Measurements from ENCODE around the gene RRAGD. TPM values are rescaled to one million over a fixed set of nuclear protein-coding genes. Genes with fewer than 3 reads are reported as not detected.
"Not testable (repeated sequence)": the region's sequence is repeated elsewhere in the genome, so short reads cannot be mapped to it uniquely, and the experiment has no call there.

Gene RRAGD
- total RNA-seq, 4 donors from 2014 or later: 53.6 to 173 (median 106) TPM

DNA sequence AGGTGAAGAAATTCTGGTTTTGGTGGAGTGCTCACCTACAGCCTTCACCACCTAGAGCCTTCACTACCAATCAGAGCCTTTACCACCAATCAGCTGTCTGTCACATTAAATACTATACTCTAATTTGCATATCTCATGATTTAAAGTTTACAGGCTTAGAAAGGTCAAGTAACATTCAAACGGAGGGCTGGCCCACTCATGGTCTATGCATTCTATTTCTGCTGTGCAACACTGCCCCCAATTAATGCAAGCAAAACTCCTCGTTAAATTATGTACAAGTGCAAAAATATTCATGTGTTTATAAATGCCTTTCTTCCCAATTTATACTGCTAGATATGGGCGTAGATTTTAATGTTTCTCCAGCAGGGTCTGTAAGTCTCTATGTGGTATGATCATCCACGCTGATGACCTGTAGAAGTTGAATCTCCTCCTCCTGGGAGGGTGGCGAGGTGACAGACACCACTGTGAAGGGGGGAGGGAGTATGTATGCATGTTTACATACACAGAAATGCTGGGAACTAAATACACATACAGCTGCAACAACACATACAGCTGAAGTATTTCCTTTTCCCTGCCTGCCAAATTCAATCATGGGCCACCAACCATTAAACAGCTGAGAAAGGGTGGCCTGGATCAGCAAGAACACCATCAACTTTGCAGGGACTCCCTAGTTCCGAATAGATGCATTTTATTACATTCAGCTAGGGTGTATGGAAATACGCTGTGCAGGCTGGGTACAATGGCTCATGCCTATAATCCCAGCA, 13.1 kb downstream of the RRAGD start:
- DNase-seq (no peak), ATAC-seq (no peak)
- Histone ChIP-seq H3K27ac (peak overlapping the region in 1 of 4 donors; percentile 69), H3K27me3 (no peaks in the 10 kb centered on the region), H3K9me3 (no peaks in the 10 kb centered on the region), H3K36me3 (no peaks in the 10 kb centered on the region), H3K4me3 (no peak overlapping the region), H3K4me1 (peaks cover 23 to 37% of the 10 kb centered on the region in 2 donors)
- no peak for TF ChIP-seq POLR2A (IDR thresholded peaks at IDR 0.05)
- TF ChIP-seq CTCF (IDR thresholded peaks at IDR 0.05 in 4 of 5, conservative IDR thresholded peaks at IDR 0.05 in 1 of 5): no peak
- in situ Hi-C loops (cut with MboI; ENCODE audit: low sequenced_read_pairs in 4 of 4): no loop called here
- intact Hi-C loops (cut with DNase I; ENCODE audit: low total_unique reads): no loop called here

GRCh38 chr6:89397884-89398283, 14.2 kb downstream of the RRAGD start:
- Histone ChIP-seq H3K27ac (peak overlapping the region in 3 of 4 donors; percentile 45 to 69 (median 64)), H3K4me1 (peaks cover 22 to 33% of the 10 kb centered on the region in 2 donors)
- H3K27me3 ChIP-seq; DNase-seq; in situ Hi-C loops (cut with MboI; ENCODE audit: low sequenced_read_pairs in 4 of 4); H3K9me3 ChIP-seq; H3K4me3 ChIP-seq; ATAC-seq; H3K36me3 ChIP-seq; intact Hi-C loops (cut with DNase I; ENCODE audit: low total_unique reads): not testable (repeated sequence)

GRCh38 chr6:89393659-89394058, 18.4 kb downstream of the RRAGD start:
- in situ Hi-C loops (cut with MboI; ENCODE audit: low sequenced_read_pairs in 4 of 4) (no loop called here), intact Hi-C loops (cut with DNase I; ENCODE audit: low total_unique reads) (no loop called here)
- H3K27me3 ChIP-seq: no peaks in the 10 kb centered on the region
- H3K4me3 ChIP-seq: no peak overlapping the region
- TF ChIP-seq POLR2A (IDR thresholded peaks at IDR 0.05) (no peak), CTCF (IDR thresholded peaks at IDR 0.05 in 4 of 5, conservative IDR thresholded peaks at IDR 0.05 in 1 of 5) (no peak)
- no peak for DNase-seq
- H3K9me3 ChIP-seq: no peaks in the 10 kb centered on the region
- no peak for ATAC-seq
- peak overlapping the region in 1 of 4 donors; percentile 21 for H3K27ac ChIP-seq
- peaks cover 5 to 18% of the 10 kb centered on the region in 2 donors for H3K4me1 ChIP-seq
- H3K36me3 ChIP-seq: no peaks in the 10 kb centered on the region

DNA sequence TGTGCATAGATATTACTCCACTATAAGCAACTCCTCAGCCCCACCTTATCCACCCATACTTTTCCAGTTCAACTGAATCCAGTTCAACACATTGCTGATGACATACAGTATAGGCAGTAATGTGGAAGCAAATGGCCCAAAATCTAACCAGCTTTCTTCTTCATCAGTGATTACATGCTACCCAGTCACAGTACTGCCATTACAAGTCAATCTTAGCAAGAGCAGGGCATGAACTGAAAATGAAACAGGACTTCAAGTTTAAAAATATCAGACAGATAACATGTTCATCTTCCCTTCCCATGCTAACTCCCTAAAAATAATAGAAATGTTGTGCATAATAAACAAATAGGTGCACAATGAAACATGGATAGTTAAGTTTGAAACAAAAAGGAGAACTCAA, 19.2 kb downstream of the RRAGD start:
- ATAC-seq (no peak), DNase-seq (no peak)
- Histone ChIP-seq H3K4me1 (peaks cover 13 to 24% of the 10 kb centered on the region in 2 donors), H3K36me3 (no peaks in the 10 kb centered on the region), H3K9me3 (no peaks in the 10 kb centered on the region), H3K4me3 (no peak overlapping the region), H3K27me3 (no peaks in the 10 kb centered on the region), H3K27ac (peak overlapping the region in 1 of 4 donors; percentile 21)
- in situ Hi-C loops (cut with MboI; ENCODE audit: low sequenced_read_pairs in 4 of 4): no loop called here
- TF ChIP-seq CTCF (IDR thresholded peaks at IDR 0.05 in 4 of 5, conservative IDR thresholded peaks at IDR 0.05 in 1 of 5) (no peak), POLR2A (IDR thresholded peaks at IDR 0.05) (no peak)
- intact Hi-C loops (cut with DNase I; ENCODE audit: low total_unique reads): no loop called here

- intact Hi-C loops (cut with DNase I; ENCODE audit: low total_unique reads) (no loop called here), in situ Hi-C loops (cut with MboI; ENCODE audit: low sequenced_read_pairs in 4 of 4) (no loop called here)
- peak overlapping the region in 3 of 4 donors; percentile 25 to 86 (median 82) for H3K27ac ChIP-seq
These were observed 23.2 kb downstream of the RRAGD start for GRCh38 chr6:89388846-89389245.

More at GRCh38 chr6:89388846-89389245, 23.2 kb downstream of the RRAGD start:
- H3K36me3 ChIP-seq: no peaks in the 10 kb centered on the region
- no peaks in the 10 kb centered on the region for H3K9me3 ChIP-seq
- peaks cover 51 to 58% of the 10 kb centered on the region in 2 donors for H3K4me1 ChIP-seq
- H3K4me3 ChIP-seq: no peak overlapping the region
- H3K27me3 ChIP-seq: no peaks in the 10 kb centered on the region
- DNase-seq (no peak), ATAC-seq (no peak)
- TF ChIP-seq POLR2A (IDR thresholded peaks at IDR 0.05) (no peak), CTCF (IDR thresholded peaks at IDR 0.05 in 4 of 5, conservative IDR thresholded peaks at IDR 0.05 in 1 of 5) (no peak)
